HUES64 (cell line): ENCODE measurements around the gene WDR70.

Experiments used
- H3K27ac ChIP-seq: 2 replicates; pipeline ENCODE4 v1.7.0; 2013; ENCODE audit warnings: low read depth, low read length, inconsistent platforms
- H3K27me3 ChIP-seq: 2 replicates; pipeline ENCODE4 v1.6.1; 2013; ENCODE audit warnings: mild to moderate bottlenecking, low read length; ENCODE audit not compliant: insufficient read depth
- H3K36me3 ChIP-seq: 2 replicates; pipeline ENCODE4 v1.6.1; 2013; ENCODE audit warnings: mild to moderate bottlenecking, low read length; ENCODE audit not compliant: insufficient read depth
- H3K4me1 ChIP-seq: 2 replicates; pipeline ENCODE4 v1.6.1; 2013; ENCODE audit warnings: mild to moderate bottlenecking, low read length, moderate library complexity; ENCODE audit not compliant: insufficient read depth
- H3K4me3 ChIP-seq: 2 replicates; pipeline ENCODE4 v1.5.1; 2013; ENCODE audit warnings: mild to moderate bottlenecking, low read length, moderate library complexity
- H3K9ac ChIP-seq: 2 replicates; pipeline ENCODE4 v1.6.1; 2013; ENCODE audit warnings: mild to moderate bottlenecking, low read depth, low read length
- H3K9me3 ChIP-seq: 2 replicates; pipeline ENCODE4 v1.6.1; 2013; ENCODE audit warnings: low read depth, low read length; ENCODE audit not compliant: insufficient read depth
- WGBS: fragments of 150-250, 120-280 bp; methylation state at CpG from one replicate; pipeline ENCODE4 v1.1.7; 2013; ENCODE audit warnings: missing lambda C conversion rate; 5-methylcytosine and 5-hydroxymethylcytosine counted together

The WDR70 gene

DNA sequence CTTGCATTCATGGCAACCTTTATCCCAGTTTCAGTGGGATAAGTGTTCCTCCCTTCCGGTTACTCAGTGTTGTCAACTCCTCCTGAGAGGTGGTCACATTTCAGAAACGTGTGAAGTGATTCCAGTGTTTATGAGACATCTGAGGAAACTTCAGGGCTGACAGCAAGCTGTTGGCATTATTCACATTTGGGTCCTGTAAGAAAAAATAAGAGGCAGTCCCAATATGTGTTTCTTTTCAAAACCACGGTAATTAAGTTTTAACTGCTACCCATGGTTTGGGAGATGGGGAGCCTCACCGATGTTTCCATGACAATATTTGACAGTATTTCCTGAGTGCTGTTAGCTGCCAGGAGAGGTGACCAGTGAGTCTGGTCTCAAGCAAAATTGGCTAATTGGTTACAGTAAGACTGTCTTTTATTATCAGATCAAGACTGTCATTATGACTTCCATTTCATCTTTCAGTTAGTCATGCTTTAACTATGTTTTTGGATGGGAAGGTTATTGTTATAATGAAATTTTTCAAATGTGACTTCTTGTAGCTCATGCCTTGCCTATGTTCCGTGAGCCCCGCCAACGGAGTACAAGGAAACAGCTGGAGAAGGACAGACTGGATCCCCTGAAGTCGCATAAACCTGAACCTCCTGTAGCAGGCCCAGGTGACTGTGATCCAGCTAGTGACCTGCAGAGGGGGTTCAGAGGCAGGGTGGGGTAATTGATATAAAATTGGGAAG lies 345.4 kb downstream of the WDR70 start:
- Histone ChIP-seq H3K4me3 (no peak overlapping the region), H3K9ac (no peak overlapping the region), H3K27ac (no peak overlapping the region), H3K27me3 (no peaks in the 10 kb centered on the region), H3K4me1 (peaks cover 13% of the 10 kb centered on the region; the same call in 1 of the 2 replicates), H3K9me3 (no peaks in the 10 kb centered on the region), H3K36me3 (peaks cover 16% of the 10 kb centered on the region)
- WGBS: 92% methylated on average over 8 of the region's 8 CpGs

DNA sequence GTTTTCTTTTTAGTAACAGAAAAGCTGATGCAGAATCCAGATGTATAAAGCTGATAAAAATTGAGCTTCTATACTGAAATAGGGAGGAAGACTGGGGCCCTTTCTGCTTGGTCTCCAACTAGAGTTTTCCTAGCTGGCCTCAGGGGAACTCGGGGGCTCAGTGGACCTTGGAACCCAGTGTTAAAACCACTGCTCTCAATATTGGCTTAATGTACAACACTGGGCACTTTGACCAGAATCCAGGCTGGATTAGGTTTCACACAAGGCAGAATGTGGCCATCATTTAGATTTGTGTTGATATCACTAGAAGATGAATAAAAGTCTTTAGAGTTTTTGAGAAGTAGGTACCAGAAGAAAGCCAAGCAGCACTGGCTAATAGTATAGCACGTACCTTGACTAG lies 346.1 kb downstream of the WDR70 start:
- H3K9ac ChIP-seq: no peak overlapping the region
- H3K4me1 ChIP-seq: peaks cover 13% of the 10 kb centered on the region; the same call in 1 of the 2 replicates
- H3K9me3 ChIP-seq: no peaks in the 10 kb centered on the region
- no peaks in the 10 kb centered on the region for H3K27me3 ChIP-seq
- H3K27ac ChIP-seq: no peak overlapping the region
- no peak overlapping the region for H3K4me3 ChIP-seq
- 93% methylated on average over 2 of the region's 2 CpGs for WGBS
- H3K36me3 ChIP-seq: peaks cover 16% of the 10 kb centered on the region

DNA sequence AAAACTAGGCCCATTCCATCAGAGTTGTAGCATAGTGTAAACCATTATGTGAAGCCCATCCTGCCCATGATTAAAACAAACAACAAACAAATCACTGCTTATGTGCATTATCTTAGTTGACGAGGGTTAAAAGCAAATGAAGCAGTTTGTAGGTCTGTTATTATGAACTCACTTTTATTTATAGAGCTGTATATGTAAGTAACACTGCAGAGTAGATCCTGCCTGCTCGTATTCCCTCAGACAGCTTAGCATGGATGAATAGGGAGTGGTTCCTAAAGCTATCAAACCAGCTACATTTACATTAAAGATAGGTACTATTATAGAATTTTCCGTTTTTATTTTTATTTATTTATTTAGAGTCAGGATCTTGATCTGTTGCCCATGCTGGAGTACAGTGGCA lies 348.1 kb downstream of the WDR70 start:
- Histone ChIP-seq H3K9me3 (no peaks in the 10 kb centered on the region), H3K9ac (no peak overlapping the region), H3K4me1 (no peaks in the 10 kb centered on the region), H3K4me3 (no peak overlapping the region), H3K36me3 (peaks cover 16% of the 10 kb centered on the region), H3K27me3 (no peaks in the 10 kb centered on the region), H3K27ac (no peak overlapping the region)
- no CpG with 5 or more reads among the region's 3 CpGs for WGBS

- Histone ChIP-seq H3K27ac (no peak overlapping the region), H3K4me1 (no peaks in the 10 kb centered on the region), H3K9me3 (no peaks in the 10 kb centered on the region), H3K4me3 (no peak overlapping the region), H3K9ac (no peak overlapping the region), H3K36me3 (peaks cover 16% of the 10 kb centered on the region), H3K27me3 (no peaks in the 10 kb centered on the region)
- WGBS: 73% methylated on average over 2 of the region's 3 CpGs
Measured at GRCh38 chr5:37730896-37731455, 351.9 kb downstream of the WDR70 start.

DNA sequence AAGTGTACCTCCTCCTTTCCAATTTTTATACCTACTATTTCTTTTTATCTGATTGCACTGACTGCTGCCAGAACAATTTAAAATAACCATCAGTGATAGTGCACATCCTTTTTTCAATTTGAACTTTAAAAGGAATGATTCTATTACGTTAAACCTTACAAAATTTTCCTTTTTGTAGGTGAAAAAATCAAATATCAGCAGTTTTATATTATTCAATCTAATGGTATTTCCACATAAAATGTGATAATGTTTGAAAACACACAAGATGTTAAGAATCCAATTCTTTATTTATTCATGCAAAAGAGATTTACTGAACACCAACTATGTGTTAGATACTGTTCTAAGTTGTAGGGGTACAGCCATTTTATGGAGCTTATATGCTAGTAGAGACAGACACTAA lies 355.0 kb downstream of the WDR70 start:
- Histone ChIP-seq H3K27me3 (no peaks in the 10 kb centered on the region), H3K4me1 (no peaks in the 10 kb centered on the region), H3K27ac (no peak overlapping the region), H3K9me3 (no peaks in the 10 kb centered on the region), H3K4me3 (no peak overlapping the region), H3K9ac (no peak overlapping the region), H3K36me3 (no peaks in the 10 kb centered on the region; the same call in 1 of the 2 replicates)
- WGBS: no CpG with 5 or more reads among the region's 1 CpG

DNA sequence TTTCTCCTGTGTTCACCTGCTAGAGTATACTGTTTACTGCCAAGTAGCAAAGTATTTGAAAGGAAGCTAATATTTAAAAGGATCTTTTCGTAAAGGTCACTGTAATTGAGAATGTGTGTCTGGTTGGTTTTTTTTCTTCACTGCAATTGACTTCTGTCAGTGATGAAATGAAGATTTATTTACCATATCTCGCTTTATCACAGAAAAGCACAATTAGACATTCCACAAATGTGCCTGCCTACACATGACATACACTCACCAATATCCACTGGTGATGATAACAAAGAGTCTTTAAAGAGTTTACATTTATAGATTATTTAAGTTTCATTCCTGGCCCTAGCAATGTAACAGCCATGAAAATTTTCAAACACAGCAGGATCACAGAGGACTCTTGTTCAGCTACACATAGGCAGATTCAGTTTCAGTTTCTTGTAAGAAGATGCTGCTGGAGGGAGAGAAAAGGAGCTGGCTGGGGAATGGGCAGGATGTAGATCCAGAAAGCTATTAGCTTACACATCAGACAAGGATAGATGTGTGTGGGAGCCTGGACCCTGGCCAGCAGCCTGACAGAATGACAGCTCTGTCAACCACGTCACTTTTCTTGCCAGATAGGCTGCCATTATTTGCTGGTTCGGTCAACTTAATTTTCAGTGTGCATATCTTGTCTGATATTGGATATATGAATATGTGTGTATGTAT lies 356.7 kb downstream of the WDR70 start:
- H3K27me3 ChIP-seq: no peaks in the 10 kb centered on the region
- no peak overlapping the region for H3K4me3 ChIP-seq
- H3K27ac ChIP-seq: no peak overlapping the region
- 64% methylated on average over 3 of the region's 4 CpGs for WGBS
- H3K4me1 ChIP-seq: no peaks in the 10 kb centered on the region
- no peaks in the 10 kb centered on the region for H3K9me3 ChIP-seq
- no peak overlapping the region for H3K9ac ChIP-seq
- no peaks in the 10 kb centered on the region for H3K36me3 ChIP-seq

- Histone ChIP-seq H3K4me1 (no peaks in the 10 kb centered on the region), H3K9me3 (no peaks in the 10 kb centered on the region; the same call in 1 of the 2 replicates), H3K9ac (no peak overlapping the region), H3K27me3 (no peaks in the 10 kb centered on the region), H3K36me3 (no peaks in the 10 kb centered on the region), H3K27ac (no peak overlapping the region), H3K4me3 (no peak overlapping the region)
- WGBS: 100% methylated on average over 1 of the region's 2 CpGs
Measured at GRCh38 chr5:37736397-37736796, 357.3 kb downstream of the WDR70 start.

DNA sequence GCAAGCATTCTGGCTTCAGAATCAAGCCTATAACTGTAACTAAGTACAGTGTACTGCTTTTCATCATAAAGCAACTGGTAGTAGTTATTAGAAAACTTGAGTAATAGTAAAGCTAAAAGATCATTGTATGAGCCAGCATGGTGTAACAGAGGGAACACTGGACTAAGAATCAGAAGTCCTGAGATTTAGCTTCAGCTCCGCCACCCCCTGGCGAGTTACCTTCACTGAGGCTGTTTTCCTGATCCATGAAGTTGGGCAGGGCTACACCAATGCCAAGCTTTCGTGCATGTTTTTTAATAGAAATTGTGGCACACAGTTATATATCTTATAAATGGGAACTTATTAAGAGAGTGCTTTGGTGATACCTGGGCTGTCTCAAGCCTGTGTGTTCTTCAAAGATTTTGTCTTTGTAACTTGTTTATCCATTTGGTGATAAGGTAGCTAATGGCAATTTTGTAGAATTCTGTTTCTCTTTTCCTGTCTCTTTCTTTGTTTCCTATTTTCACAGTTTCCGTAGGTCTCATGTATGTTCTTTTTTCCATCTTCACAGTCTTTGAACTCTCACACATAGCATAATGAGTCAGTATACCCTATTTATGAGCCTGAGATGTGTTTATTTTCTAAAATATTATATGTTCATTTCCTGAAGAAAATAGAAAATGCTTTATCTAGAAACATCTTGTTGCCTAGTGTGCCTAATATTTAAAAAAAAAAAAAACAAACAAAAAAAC lies 358.4 kb downstream of the WDR70 start:
- no peaks in the 10 kb centered on the region for H3K4me1 ChIP-seq
- H3K36me3 ChIP-seq: no peaks in the 10 kb centered on the region
- no peaks in the 10 kb centered on the region; the same call in 1 of the 2 replicates for H3K9me3 ChIP-seq
- no peaks in the 10 kb centered on the region for H3K27me3 ChIP-seq
- no peak overlapping the region for H3K4me3 ChIP-seq
- H3K9ac ChIP-seq: no peak overlapping the region
- WGBS: 89% methylated on average over 4 of the region's 4 CpGs
- no peak overlapping the region for H3K27ac ChIP-seq

- Histone ChIP-seq H3K27ac (no peak overlapping the region), H3K4me1 (no peaks in the 10 kb centered on the region), H3K9ac (no peak overlapping the region), H3K9me3 (no peaks in the 10 kb centered on the region; the same call in 1 of the 2 replicates), H3K36me3 (no peaks in the 10 kb centered on the region), H3K27me3 (no peaks in the 10 kb centered on the region), H3K4me3 (no peak overlapping the region)
- WGBS: 94% methylated on average over 3 of the region's 4 CpGs
Measured at GRCh38 chr5:37738057-37738691, 359.1 kb downstream of the WDR70 start.

DNA sequence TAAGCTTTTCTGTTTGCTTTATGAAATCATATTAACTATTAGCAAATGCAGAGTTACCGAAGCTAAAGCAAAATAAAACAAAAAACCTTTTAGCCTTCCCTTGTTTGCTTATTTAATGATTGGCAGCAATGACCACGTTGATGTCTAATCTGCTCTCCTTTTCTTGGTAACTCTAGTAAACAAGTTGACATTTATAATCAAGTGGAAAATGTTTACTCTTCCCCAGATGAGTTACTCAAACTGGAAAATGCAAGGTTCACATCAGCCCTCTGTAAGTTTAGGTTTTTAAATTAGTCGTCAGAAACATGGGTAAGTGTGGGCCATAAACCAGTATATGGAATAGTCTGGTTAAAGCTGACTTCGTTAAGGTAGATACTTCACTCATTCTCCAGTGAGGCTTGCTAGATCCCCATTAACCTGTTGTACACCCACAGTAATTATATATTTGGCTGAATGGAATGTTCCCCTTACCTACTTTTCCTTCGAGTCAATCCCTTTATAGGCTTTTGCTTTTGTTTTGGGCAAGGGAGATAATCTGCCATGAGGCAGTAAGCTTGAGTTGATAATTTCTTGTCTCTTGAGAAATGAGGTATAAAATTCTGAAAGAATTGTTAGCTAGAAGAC lies 359.9 kb downstream of the WDR70 start:
- Histone ChIP-seq H3K27ac (no peak overlapping the region), H3K9me3 (no peaks in the 10 kb centered on the region; the same call in 1 of the 2 replicates), H3K4me3 (no peak overlapping the region), H3K4me1 (no peaks in the 10 kb centered on the region), H3K27me3 (no peaks in the 10 kb centered on the region), H3K9ac (no peak overlapping the region), H3K36me3 (no peaks in the 10 kb centered on the region)
- 83% methylated on average over 5 of the region's 5 CpGs for WGBS
